WTC11 (cell line): ENCODE measurements around the gene CADM2. TPM values are rescaled to one million over a fixed set of nuclear protein-coding genes. Genes with fewer than 3 reads are reported as not detected.
A peak's percentile ranks its signal among the peaks of the same experiment; 100 is the strongest.

Experiments
- ATAC-seq: fragments of 200-7000 bp; cut with Tn5 transposase; 2 replicates; pipeline ENCODE4 v1.10.0; 2021; ENCODE audit warnings: mild to moderate bottlenecking, moderate library complexity
- CTCF ChIA-PET: fragments of 300-600 bp; sonication (Branson Sonifier 250); formaldehyde crosslinking; loops from one replicate; lab custom pipeline; 2021; ENCODE audit warnings: antibody characterized with exemption; lab: Charles Lee
- POLR2A ChIA-PET: fragments of 350-600 bp; sonication (Branson Sonifier 250); formaldehyde crosslinking; loops from one replicate; lab custom pipeline; 2021; ENCODE audit warnings: antibody characterized with exemption; lab: Charles Lee
- DNase-seq: peaks from one replicate; pipeline ENCODE4 v3.0.0; 2021; ENCODE audit warnings: low spot score
- H3K27ac Mint-ChIP-seq: 2 replicates; pipeline ENCODE4 v1.8.0; 2021; ENCODE audit warnings: mixed read lengths
- H3K27me3 Mint-ChIP-seq: 2 replicates; pipeline ENCODE4 v1.8.0; 2021; ENCODE audit warnings: low read depth, mild to moderate bottlenecking, moderate library complexity, mixed read lengths
- H3K36me3 Mint-ChIP-seq: 2 replicates; pipeline ENCODE4 v1.8.0; 2021; ENCODE audit warnings: mixed read lengths
- H3K4me1 Mint-ChIP-seq: 2 replicates; pipeline ENCODE4 v1.8.0; 2022; ENCODE audit warnings: mixed read lengths
- H3K4me3 Mint-ChIP-seq: 2 replicates; pipeline ENCODE4 v1.8.0; 2021; ENCODE audit warnings: mild to moderate bottlenecking, moderate library complexity, mixed read lengths
- H3K9me3 Mint-ChIP-seq: 2 replicates; pipeline ENCODE4 v1.8.0; 2021; ENCODE audit warnings: mixed read lengths
- CBFB ChIP-seq: sonication (generic); formaldehyde crosslinking; IDR thresholded peaks from 2 replicates; pipeline ENCODE4 v1.8.1; 2022; ENCODE audit warnings: mild to moderate bottlenecking, low read depth, missing genetic modification reagents
- CREM ChIP-seq: sonication (generic); formaldehyde crosslinking; IDR thresholded peaks from 2 replicates; pipeline ENCODE4 v1.8.1; 2022; ENCODE audit warnings: mild to moderate bottlenecking, missing genetic modification reagents, moderate library complexity
- ESRRA ChIP-seq: sonication (generic); formaldehyde crosslinking; IDR thresholded peaks from 2 replicates; pipeline ENCODE4 v1.8.1; 2022; ENCODE audit warnings: mild to moderate bottlenecking, missing genetic modification reagents, borderline replicate concordance
- KAT7 ChIP-seq: sonication (generic); formaldehyde crosslinking; IDR thresholded peaks from 2 replicates; pipeline ENCODE4 v1.8.1; 2023; ENCODE audit warnings: missing genetic modification reagents, mild to moderate bottlenecking, borderline replicate concordance
- MXD4 ChIP-seq: fragments of 250-450 bp; sonication (Bioruptor Pico); IDR thresholded peaks from 2 replicates; pipeline ENCODE4 v1.8.0; 2021; ENCODE audit warnings: mild to moderate bottlenecking, moderate library complexity, borderline replicate concordance
- NFATC4 ChIP-seq: fragments of 250-450 bp; sonication (Bioruptor Pico); IDR thresholded peaks from 2 replicates; pipeline ENCODE4 v1.9.0; 2021; ENCODE audit warnings: mild to moderate bottlenecking
- NR3C1 ChIP-seq: sonication (generic); formaldehyde crosslinking; conservative IDR thresholded peaks from 2 replicates; pipeline ENCODE4 v1.8.1; 2023; ENCODE audit warnings: low read depth, mild to moderate bottlenecking, missing genetic modification reagents
- OVOL2 ChIP-seq: fragments of 250-450 bp; sonication (Bioruptor Pico); IDR thresholded peaks from 2 replicates; pipeline ENCODE4 v1.9.0; 2021; ENCODE audit warnings: mild to moderate bottlenecking, borderline replicate concordance
- SP1 ChIP-seq: sonication (generic); formaldehyde crosslinking; conservative IDR thresholded peaks from 2 replicates; pipeline ENCODE4 v1.8.1; 2022; ENCODE audit warnings: missing genetic modification reagents
- ZNF232 ChIP-seq: sonication (generic); formaldehyde crosslinking; IDR thresholded peaks from 2 replicates; pipeline ENCODE4 v1.8.0; 2022; ENCODE audit warnings: mild to moderate bottlenecking, missing genetic modification reagents
- ZNF396 ChIP-seq: fragments of 250-450 bp; sonication (Bioruptor Pico); IDR thresholded peaks from 2 replicates; pipeline ENCODE4 v1.8.0; 2021; ENCODE audit warnings: mild to moderate bottlenecking, moderate library complexity, borderline replicate concordance
- ZNF671 ChIP-seq: fragments of 250-450 bp; sonication (Bioruptor Pico); IDR thresholded peaks from 2 replicates; pipeline ENCODE4 v1.8.0; 2021; ENCODE audit warnings: mild to moderate bottlenecking
- total RNA-seq: library from RNA; stranded (reverse); gene quantifications from 3 replicates; pipeline ENCODE4 v1.2.3, GENCODE V29; 2021
- TF ChIP-seq, protein P1 (sequence below): sonication (generic); formaldehyde crosslinking; IDR thresholded peaks from 2 replicates; pipeline ENCODE4 v1.8.1; 2022; ENCODE audit warnings: low read depth, missing genetic modification reagents, borderline replicate concordance
- TF ChIP-seq, protein P2 (sequence below): sonication (generic); formaldehyde crosslinking; IDR thresholded peaks from 2 replicates; pipeline ENCODE4 v1.8.0; 2023; ENCODE audit warnings: missing genetic modification reagents, mild to moderate bottlenecking, borderline replicate concordance
- TF ChIP-seq, protein P3 (sequence below): fragments of 250-450 bp; sonication (Bioruptor Pico); IDR thresholded peaks from 2 replicates; pipeline ENCODE4 v1.9.0; 2021; ENCODE audit warnings: mild to moderate bottlenecking
- TF ChIP-seq, protein P4 (sequence below): sonication (generic); formaldehyde crosslinking; conservative IDR thresholded peaks from 2 replicates; pipeline ENCODE4 v1.8.1; 2022; ENCODE audit warnings: mild to moderate bottlenecking, missing genetic modification reagents
- TF ChIP-seq, protein P5 (sequence below): fragments of 250-450 bp; sonication (Bioruptor Pico); IDR thresholded peaks from 2 replicates; pipeline ENCODE4 v2.1.2; 2022; ENCODE audit warnings: mild to moderate bottlenecking, moderate library complexity
- TF ChIP-seq, protein P6 (sequence below): sonication (generic); formaldehyde crosslinking; IDR thresholded peaks from 2 replicates; pipeline ENCODE4 v1.8.1; 2023; ENCODE audit warnings: mild to moderate bottlenecking, missing genetic modification reagents

Gene CADM2
- total RNA-seq, 1 experiment from 2014 or later = 18.8 TPM

DNA sequence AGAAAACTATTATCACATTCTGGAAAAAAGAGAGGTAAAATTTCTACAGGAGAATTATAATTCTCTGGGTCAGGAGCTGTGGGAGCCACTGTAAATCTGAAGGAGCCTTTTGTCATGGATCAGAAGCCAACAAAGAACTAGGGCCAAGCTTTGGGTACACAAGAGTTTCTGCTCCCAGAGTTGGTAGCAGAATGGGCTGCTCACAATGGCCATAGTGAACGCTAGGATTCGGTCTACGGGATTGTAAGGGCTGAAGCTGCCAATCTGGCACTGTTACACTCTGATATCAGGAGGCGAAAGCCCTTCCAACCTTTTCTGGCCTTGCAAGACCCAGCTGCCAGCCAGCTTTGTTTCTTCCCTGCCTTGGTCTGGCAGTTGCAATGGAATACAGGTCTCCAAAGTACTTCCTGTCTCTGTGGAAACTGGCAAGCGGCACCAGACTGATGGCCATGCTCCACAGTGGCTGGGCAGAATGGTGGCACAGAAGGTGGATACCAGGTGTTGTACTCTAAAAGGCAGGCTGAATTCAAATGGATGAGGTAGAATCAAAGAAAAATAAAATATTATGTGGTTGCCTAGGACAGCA is 831.7 kb downstream of the CADM2 start:
- POLR2A ChIA-PET = no interaction called here
- H3K36me3 Mint-ChIP-seq = no peaks in the 10 kb centered on the region
- H3K4me3 Mint-ChIP-seq = no peak overlapping the region
- CTCF ChIA-PET = no interaction called here
- 0 out of 2 replicates have a peak overlapping the region, but pooled peaks have one; percentile 45 for H3K27ac Mint-ChIP-seq
- H3K9me3 Mint-ChIP-seq = no peaks in the 10 kb centered on the region
- H3K4me1 Mint-ChIP-seq = peaks cover 12% of the 10 kb centered on the region
- ATAC-seq (peak; percentile 52), DNase-seq (no peak)
- TF ChIP-seq ESRRA (CRISPR knock-in tag) (no peak), ZNF671 (CRISPR knock-in tag) (no peak), MXD4 (CRISPR knock-in tag) (no peak), OVOL2 (CRISPR knock-in tag) (no peak), NR3C1 (CRISPR knock-in tag) (no peak), CBFB (CRISPR knock-in tag) (no peak), SP1 (CRISPR knock-in tag) (no peak), NFATC4 (no peak), ZNF396 (CRISPR knock-in tag) (no peak), CREM (no peak), ZNF232 (no peak), KAT7 (CRISPR knock-in tag) (no peak)
- TF ChIP-seq, protein P1, sequence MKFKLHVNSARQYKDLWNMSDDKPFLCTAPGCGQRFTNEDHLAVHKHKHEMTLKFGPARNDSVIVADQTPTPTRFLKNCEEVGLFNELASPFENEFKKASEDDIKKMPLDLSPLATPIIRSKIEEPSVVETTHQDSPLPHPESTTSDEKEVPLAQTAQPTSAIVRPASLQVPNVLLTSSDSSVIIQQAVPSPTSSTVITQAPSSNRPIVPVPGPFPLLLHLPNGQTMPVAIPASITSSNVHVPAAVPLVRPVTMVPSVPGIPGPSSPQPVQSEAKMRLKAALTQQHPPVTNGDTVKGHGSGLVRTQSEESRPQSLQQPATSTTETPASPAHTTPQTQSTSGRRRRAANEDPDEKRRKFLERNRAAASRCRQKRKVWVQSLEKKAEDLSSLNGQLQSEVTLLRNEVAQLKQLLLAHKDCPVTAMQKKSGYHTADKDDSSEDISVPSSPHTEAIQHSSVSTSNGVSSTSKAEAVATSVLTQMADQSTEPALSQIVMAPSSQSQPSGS = no peak
- TF ChIP-seq, protein P2, sequence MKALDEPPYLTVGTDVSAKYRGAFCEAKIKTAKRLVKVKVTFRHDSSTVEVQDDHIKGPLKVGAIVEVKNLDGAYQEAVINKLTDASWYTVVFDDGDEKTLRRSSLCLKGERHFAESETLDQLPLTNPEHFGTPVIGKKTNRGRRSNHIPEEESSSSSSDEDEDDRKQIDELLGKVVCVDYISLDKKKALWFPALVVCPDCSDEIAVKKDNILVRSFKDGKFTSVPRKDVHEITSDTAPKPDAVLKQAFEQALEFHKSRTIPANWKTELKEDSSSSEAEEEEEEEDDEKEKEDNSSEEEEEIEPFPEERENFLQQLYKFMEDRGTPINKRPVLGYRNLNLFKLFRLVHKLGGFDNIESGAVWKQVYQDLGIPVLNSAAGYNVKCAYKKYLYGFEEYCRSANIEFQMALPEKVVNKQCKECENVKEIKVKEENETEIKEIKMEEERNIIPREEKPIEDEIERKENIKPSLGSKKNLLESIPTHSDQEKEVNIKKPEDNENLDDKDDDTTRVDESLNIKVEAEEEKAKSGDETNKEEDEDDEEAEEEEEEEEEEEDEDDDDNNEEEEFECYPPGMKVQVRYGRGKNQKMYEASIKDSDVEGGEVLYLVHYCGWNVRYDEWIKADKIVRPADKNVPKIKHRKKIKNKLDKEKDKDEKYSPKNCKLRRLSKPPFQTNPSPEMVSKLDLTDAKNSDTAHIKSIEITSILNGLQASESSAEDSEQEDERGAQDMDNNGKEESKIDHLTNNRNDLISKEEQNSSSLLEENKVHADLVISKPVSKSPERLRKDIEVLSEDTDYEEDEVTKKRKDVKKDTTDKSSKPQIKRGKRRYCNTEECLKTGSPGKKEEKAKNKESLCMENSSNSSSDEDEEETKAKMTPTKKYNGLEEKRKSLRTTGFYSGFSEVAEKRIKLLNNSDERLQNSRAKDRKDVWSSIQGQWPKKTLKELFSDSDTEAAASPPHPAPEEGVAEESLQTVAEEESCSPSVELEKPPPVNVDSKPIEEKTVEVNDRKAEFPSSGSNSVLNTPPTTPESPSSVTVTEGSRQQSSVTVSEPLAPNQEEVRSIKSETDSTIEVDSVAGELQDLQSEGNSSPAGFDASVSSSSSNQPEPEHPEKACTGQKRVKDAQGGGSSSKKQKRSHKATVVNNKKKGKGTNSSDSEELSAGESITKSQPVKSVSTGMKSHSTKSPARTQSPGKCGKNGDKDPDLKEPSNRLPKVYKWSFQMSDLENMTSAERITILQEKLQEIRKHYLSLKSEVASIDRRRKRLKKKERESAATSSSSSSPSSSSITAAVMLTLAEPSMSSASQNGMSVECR (CRISPR knock-in tag) = no peak
- TF ChIP-seq, protein P3, sequence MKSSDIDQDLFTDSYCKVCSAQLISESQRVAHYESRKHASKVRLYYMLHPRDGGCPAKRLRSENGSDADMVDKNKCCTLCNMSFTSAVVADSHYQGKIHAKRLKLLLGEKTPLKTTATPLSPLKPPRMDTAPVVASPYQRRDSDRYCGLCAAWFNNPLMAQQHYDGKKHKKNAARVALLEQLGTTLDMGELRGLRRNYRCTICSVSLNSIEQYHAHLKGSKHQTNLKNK (CRISPR knock-in tag) = no peak
- TF ChIP-seq, protein P4, sequence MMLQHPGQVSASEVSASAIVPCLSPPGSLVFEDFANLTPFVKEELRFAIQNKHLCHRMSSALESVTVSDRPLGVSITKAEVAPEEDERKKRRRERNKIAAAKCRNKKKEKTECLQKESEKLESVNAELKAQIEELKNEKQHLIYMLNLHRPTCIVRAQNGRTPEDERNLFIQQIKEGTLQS (CRISPR knock-in tag) = no peak
- TF ChIP-seq, protein P5, sequence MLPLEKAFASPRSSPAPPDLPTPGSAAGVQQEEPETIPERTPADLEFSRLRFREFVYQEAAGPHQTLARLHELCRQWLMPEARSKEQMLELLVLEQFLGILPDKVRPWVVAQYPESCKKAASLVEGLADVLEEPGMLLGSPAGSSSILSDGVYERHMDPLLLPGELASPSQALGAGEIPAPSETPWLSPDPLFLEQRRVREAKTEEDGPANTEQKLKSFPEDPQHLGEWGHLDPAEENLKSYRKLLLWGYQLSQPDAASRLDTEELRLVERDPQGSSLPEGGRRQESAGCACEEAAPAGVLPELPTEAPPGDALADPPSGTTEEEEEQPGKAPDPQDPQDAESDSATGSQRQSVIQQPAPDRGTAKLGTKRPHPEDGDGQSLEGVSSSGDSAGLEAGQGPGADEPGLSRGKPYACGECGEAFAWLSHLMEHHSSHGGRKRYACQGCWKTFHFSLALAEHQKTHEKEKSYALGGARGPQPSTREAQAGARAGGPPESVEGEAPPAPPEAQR (CRISPR knock-in tag) = no peak
- TF ChIP-seq, protein P6, sequence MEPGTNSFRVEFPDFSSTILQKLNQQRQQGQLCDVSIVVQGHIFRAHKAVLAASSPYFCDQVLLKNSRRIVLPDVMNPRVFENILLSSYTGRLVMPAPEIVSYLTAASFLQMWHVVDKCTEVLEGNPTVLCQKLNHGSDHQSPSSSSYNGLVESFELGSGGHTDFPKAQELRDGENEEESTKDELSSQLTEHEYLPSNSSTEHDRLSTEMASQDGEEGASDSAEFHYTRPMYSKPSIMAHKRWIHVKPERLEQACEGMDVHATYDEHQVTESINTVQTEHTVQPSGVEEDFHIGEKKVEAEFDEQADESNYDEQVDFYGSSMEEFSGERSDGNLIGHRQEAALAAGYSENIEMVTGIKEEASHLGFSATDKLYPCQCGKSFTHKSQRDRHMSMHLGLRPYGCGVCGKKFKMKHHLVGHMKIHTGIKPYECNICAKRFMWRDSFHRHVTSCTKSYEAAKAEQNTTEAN (CRISPR knock-in tag) = no peak
- no peaks in the 10 kb centered on the region for H3K27me3 Mint-ChIP-seq
